SKM-1 treated with dmso at 0.1 percent for 144 hours (cell line): Measurements from ENCODE around the gene AP2A2.

ENCODE experiments used
- DNase-seq: peaks from one replicate; lab custom pipeline; 2025; ENCODE audit not compliant: unreplicated experiment; lab: John Stamatoyannopoulos, UW

AP2A2 gene

GRCh38 chr11:925496-926301 lies at the start of gene AP2A2:
AP2A2 (plus strand) TSS chr11:925870; CDS start chr11:926022, 152 bp downstream.
- peak; percentile 71 for DNase-seq

- no peak for DNase-seq
These were observed 49.1 kb upstream of the AP2A2 start for GRCh38 chr11:876545-876944.

GRCh38 chr11:877565-877964 lies 48.1 kb upstream of the AP2A2 start:
- DNase-seq = no peak

- no peak for DNase-seq
These were observed 45.2 kb upstream of the AP2A2 start for GRCh38 chr11:880447-880846.

GRCh38 chr11:882596-882995 lies 43.1 kb upstream of the AP2A2 start:
- DNase-seq = no peak

GRCh38 chr11:883527-883926 lies 42.1 kb upstream of the AP2A2 start:
- no peak for DNase-seq

- no peak for DNase-seq
These were observed 41.0 kb upstream of the AP2A2 start for GRCh38 chr11:884578-885070.

GRCh38 chr11:886568-886967 lies 39.1 kb upstream of the AP2A2 start:
- DNase-seq = no peak

GRCh38 chr11:887589-887988 lies 38.1 kb upstream of the AP2A2 start:
- no peak for DNase-seq

GRCh38 chr11:888310-889212 lies 37.1 kb upstream of the AP2A2 start:
- DNase-seq = no peak

- no peak for DNase-seq
These were observed 36.4 kb upstream of the AP2A2 start for GRCh38 chr11:889257-889656.

GRCh38 chr11:889687-890475 lies 35.8 kb upstream of the AP2A2 start:
- DNase-seq = no peak

- DNase-seq = no peak
These were observed 34.7 kb upstream of the AP2A2 start for GRCh38 chr11:890794-891540.

- no peak for DNase-seq
These were observed 32.5 kb upstream of the AP2A2 start for GRCh38 chr11:893008-893654.

- DNase-seq = no peak
These were observed 31.0 kb upstream of the AP2A2 start for GRCh38 chr11:894575-895201.

- no peak for DNase-seq
These were observed 30.1 kb upstream of the AP2A2 start for GRCh38 chr11:895331-896110.

GRCh38 chr11:897253-898142 lies 28.2 kb upstream of the AP2A2 start:
- DNase-seq = no peak

GRCh38 chr11:898143-898511 lies 27.5 kb upstream of the AP2A2 start:
- DNase-seq = peak; percentile 3
